ENCODE results near the gene RBX1.
A peak's percentile ranks its signal among the peaks of the same experiment; 100 is the strongest.

Gene RBX1

DNA sequence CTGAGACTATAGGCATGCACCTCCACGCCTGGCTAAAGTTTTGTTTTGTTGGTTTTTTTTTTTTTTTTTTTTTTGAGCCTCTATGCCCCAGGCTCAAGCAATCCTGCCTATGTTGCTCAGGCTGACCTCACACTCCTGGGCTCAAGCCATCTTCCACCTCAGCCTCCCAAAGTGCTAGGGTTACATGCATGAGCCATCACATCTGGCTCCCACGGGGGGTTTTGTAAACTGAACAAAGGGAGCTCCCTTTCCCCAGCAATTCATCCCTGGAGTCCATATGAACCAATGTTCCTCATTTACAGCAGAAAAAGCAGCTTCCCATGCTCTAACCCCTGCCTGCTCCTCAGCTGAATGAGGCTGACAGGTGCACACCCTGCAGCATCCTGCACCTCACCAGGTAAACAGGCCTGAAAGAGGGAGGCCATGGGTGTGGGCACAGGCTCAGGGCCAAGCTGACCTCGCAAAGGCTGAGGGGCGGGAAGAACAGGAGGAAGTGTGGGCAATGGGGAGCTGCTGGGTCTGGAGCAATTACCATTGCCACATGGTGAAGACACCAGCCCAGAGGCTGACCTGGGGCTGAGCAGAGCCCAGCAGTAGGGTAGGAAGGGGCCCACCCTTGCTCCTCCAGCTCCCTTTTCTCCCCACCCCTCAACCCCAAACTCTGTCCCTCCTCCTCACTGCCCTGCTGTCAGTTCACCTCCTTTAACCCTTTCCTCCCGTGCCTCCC lies 58.2 kb downstream of the RBX1 start:
- DNase-seq (ENCODE audit: low read depth in 1 of 2, low spot score in 1 of 2) = peak in 1 of 2 experiments; percentile 88
- in situ Hi-C loops (cut with HindIII; ENCODE audit: low pct_unique_long_range_greater_than_20kb, low sequenced_read_pairs) = no loop called here
- TF ChIP-seq JUND (IDR thresholded peaks at IDR 0.05; ENCODE audit: low read depth) = no peak

DNA sequence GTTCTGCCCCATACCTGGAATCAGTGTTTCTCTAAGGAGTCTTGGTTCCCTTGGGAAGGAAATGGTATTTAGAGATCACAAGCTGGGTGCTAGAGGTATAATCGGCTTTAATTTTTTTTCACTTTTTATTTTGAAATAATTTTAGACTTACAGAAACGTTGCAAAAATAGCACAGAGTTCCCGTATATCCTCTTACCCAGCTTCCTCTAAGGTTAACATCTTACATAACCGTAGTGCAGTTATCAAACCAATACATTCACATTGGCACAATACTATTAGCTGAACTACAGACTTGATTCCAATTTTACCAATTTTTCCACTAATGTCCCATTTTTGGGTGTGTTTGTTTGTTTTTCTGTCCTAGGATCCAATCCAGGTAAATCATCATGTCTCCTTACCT lies 63.8 kb downstream of the RBX1 start:
- TF ChIP-seq JUND (IDR thresholded peaks at IDR 0.05; ENCODE audit: low read depth) = no peak
- in situ Hi-C loops (cut with HindIII; ENCODE audit: low pct_unique_long_range_greater_than_20kb, low sequenced_read_pairs) = no loop called here

DNA sequence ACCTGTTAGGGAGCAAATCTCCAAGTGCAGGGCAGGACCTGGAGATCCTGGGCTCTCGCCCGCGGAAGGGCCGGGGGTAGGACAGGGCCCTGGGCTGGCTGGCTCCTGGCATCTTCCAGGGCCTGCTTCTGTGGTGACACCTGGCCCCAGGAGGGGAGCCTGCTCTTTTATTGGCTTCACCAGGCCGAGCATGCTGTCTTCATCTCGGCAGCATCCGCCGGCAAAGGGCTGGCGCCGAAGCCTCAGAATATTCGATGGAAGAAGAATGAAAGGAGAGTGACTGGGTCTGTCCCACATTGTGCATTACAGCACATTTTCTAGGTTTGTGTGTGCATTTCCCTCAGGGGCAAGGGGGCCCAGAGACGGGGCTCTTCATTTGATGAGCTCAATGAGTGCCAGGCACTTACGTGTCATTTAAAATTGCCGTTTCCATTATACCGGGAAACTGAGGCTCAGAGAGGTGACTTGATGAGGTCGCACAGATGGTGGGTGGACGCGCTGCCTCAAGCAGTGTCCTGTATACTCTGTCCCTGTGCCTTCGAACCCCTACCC lies 70.0 kb downstream of the RBX1 start:
- no peak for TF ChIP-seq JUND (IDR thresholded peaks at IDR 0.05; ENCODE audit: low read depth)
- in situ Hi-C loops (cut with HindIII; ENCODE audit: low pct_unique_long_range_greater_than_20kb, low sequenced_read_pairs) = no loop called here
- DNase-seq (ENCODE audit: low read depth in 1 of 2, low spot score in 1 of 2) = peak in 1 of 2 experiments; percentile 24

More for the DNA sequence above, 63.8 kb downstream of the RBX1 start:
- DNase-seq (ENCODE audit: low read depth in 1 of 2, low spot score in 1 of 2) = no peak

DNA sequence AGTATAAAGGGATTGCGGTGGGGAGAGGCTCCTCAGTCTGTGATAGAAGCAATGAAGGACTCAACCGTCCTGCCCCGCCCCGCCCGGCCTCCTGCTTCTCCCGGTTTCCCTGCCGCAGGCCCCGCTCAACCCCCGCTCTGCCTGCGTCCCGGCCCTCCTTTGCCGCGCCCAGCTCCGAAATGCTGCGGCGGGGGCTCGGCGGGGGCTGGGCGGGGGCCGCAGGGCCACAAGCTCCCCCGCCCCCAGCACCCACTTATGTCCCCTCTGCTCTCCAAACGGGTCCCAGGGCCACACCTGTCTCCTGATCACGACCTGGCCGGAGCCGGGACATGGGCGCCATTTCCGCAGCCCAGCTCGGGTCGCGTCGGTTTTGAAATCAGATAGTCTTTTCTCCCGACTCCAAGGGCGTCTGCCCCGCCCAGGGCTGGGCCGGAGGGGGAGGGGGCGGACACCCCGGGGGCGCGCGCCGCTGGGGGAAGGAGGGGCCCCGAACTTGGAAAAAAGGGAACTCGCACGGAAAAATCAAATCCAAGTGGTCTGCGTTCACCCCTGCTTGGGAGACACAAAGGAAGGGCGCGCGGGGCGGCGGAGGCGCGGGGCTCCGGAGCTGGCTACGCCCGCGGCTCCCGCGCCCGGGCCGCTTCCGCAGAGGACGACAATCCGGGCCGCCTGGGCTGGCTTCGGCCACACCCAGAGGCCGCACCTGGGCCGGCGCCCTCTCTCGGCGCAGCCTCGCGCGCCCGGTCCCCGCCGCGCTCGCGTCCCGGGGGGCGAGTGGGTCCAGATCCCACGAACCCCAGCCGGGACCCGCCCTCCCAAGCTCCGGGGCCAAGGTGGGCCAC lies 70.7 kb downstream of the RBX1 start:
- no peak for TF ChIP-seq JUND (IDR thresholded peaks at IDR 0.05; ENCODE audit: low read depth)
- DNase-seq (ENCODE audit: low read depth in 1 of 2, low spot score in 1 of 2) = peak in 1 of 2 experiments; percentile 64
- in situ Hi-C loops (cut with HindIII; ENCODE audit: low pct_unique_long_range_greater_than_20kb, low sequenced_read_pairs) = no loop called here

DNA sequence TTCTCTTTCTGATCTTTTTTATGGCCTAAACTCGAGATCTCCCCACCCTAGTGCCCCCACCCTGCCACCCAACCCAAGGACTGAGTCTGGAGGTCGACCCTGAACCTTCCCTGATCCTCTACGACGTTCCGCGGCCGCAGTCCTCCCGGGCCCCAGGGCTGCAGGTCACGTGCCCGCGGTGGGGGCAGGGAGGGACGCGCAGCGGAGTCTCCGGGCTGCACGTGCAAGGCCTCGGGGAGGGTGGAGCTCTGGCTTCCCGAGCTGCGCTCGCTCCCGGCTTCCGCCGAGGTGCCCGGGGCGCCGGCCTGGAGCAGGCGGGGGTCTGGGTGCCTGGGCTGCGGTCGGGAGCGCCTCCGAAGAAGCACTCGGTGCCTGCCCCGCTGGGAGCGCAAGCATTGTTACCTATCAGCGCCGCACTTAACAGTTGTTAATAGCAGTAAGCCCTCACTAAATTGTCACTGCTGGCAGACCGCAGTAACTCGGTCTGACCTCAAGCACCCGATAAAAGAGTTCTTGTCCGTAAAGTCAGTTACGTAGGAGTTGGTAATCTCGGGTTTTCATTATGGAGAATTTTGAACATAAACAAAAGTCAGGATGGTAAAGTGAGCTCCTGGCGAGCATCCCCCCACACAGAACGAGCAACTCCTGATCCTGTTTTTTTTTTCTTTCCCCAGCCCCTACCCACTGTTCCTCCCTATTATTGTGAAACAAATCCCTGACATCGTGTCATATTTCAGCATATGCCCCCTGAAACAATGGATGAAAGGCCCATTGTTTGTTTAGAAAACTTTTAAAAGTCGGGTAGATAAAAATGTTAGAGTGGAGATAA lies 71.5 kb downstream of the RBX1 start:
- peak in 1 of 2 experiments; percentile 82 for DNase-seq (ENCODE audit: low read depth in 1 of 2, low spot score in 1 of 2)
- TF ChIP-seq JUND (IDR thresholded peaks at IDR 0.05; ENCODE audit: low read depth) = no peak
- in situ Hi-C loops (cut with HindIII; ENCODE audit: low pct_unique_long_range_greater_than_20kb, low sequenced_read_pairs) = no loop called here

All from T47D (cell line).